Activated T-helper 2 cell treated with anti-CD3 and anti-CD28 coated beads, Interferon-gamma antibody, Interleukin-2, Interleukin-4, amounts not matched to agents 10 μg/mL and 5 μg/mL and 100 μg/mL, durations not matched to agents 14 hours and 24 hours and 36 hours (primary cell): ENCODE data around the gene PSMG3. TPM values are rescaled to one million over a fixed set of nuclear protein-coding genes. Genes with fewer than 3 reads are reported as not detected.

Experiments
- DNase-seq: peaks from one replicate; pipeline ENCODE4 v3.0.0; 2021; ENCODE audit warnings: low spot score
- H3K27ac Mint-ChIP-seq: one replicate; pipeline ENCODE4 v1.8.0; 2021; ENCODE audit warnings: mixed read lengths
- H3K27me3 Mint-ChIP-seq: one replicate; pipeline ENCODE4 v1.8.0; 2021; ENCODE audit warnings: low read depth, mixed read lengths
- H3K36me3 Mint-ChIP-seq: one replicate; pipeline ENCODE4 v1.8.0; 2021; ENCODE audit warnings: low read depth, mixed read lengths
- H3K4me1 Mint-ChIP-seq: one replicate; pipeline ENCODE4 v1.8.0; 2021; ENCODE audit warnings: low read depth, mixed read lengths
- H3K4me3 Mint-ChIP-seq: one replicate; pipeline ENCODE4 v1.8.0; 2021; ENCODE audit warnings: low read depth, mild to moderate bottlenecking, moderate library complexity, mixed read lengths
- H3K9me3 Mint-ChIP-seq: one replicate; pipeline ENCODE4 v1.8.0; 2021; ENCODE audit warnings: mixed read lengths
- intact Hi-C: fragments of 100-400 bp; cut with micrococcal nuclease; formaldehyde crosslinking; loops from one replicate; pipeline ENCODE4 v1.15.1; 2023
- total RNA-seq: library from RNA; stranded (reverse); gene quantifications from 2 replicates; pipeline ENCODE4 v1.2.3, GENCODE V29; 2022

Gene PSMG3
- total RNA-seq, 1 donor from 2014 or later: 44.5 TPM

DNA sequence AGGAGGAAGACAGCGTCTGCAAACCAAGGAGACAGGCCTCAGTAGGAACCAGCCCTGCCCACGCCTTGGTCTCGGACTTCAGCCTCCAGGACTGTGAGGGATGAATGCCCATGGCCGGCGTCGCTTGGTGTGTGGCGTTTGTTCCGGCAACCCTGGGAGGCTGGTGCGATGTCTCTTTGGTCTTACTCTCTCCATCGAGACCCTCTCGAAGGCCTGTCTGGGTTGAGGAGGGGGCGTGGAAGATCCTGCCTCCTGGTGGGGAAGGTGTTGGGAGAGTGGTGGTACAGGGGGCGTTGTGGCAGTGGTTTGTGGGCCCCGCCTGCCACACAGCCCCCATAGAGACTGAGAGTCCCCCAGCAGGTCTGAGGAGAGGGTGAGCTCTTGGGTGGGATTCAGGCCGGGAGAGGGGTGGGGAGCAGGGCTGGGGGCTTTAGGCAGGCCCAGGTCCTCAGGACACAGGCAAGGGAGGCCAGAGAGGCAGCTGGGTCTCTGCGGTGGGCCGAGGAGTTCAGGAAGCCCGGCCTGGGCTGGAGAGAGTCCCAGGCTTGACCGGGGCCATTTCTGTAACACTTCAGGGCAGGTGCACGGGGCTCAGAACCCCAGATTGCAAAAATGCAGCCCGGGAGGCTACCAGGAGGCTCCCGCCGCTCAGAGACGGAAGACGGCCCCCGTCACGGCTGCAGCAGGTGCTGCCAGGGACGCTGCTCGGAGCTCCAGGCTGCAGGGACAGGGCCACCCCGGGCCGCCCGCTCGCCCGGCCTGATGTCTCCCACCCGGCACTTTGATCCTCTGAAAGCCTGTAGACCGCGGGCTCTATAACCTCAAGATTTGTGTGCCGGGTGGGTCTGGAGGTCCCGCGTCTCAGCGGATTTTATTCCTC lies 33.8 kb upstream of the PSMG3 start:
- Mint-ChIP-seq H3K36me3 (no peaks in the 10 kb centered on the region), H3K4me3 (no peak overlapping the region), H3K9me3 (no peaks in the 10 kb centered on the region), H3K27me3 (peaks cover 11% of the 10 kb centered on the region), H3K4me1 (no peaks in the 10 kb centered on the region), H3K27ac (no peak overlapping the region)
- DNase-seq: no peak
- intact Hi-C loops: no loop called here

DNA sequence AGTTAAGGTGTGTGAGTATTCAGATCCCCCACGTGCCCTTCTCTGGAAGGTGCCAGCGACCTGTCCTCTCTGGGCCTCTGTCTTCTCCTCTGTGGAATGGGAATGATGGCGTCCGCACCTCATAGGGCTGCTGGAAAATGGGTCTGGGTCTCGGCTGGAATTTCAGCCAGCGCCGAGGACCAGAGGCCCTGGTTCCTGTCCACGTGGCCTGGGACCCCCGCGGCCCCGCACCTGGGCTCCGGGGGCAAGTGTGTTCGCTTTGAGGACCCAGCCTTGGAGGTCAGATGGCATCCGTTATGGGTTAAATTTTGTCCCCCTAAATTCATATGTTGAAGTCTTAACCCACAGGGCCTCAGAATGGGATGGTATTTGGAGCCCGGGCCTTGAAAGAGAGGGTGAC lies 32.6 kb upstream of the PSMG3 start:
- no peaks in the 10 kb centered on the region for H3K9me3 Mint-ChIP-seq
- no peak overlapping the region for H3K27ac Mint-ChIP-seq
- intact Hi-C loops: no loop called here
- H3K27me3 Mint-ChIP-seq: peaks cover 11% of the 10 kb centered on the region
- H3K4me1 Mint-ChIP-seq: no peaks in the 10 kb centered on the region
- no peak for DNase-seq
- no peak overlapping the region for H3K4me3 Mint-ChIP-seq
- no peaks in the 10 kb centered on the region for H3K36me3 Mint-ChIP-seq

DNA sequence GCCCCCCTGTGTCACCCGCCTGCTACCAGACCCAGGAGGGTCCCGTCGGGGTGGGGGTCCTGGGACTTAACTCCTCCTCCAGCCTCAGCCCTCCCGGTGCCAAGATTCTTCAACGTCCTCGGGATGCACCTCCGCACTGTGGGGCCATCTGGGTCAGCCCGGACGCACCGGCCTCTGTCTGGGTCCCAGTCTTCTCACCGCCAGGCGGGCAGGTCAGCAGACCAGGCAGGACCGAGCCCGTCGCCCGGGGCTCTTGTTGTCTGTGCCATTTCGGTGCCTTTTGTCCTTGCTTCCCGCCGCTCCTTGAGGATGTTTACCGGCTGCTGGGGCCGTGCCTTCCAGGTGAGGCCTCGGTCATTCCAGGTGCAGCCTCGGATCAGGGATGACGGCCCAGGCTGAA lies 32.1 kb upstream of the PSMG3 start:
- H3K27ac Mint-ChIP-seq: no peak overlapping the region
- peaks cover 7% of the 10 kb centered on the region for H3K27me3 Mint-ChIP-seq
- no peaks in the 10 kb centered on the region for H3K36me3 Mint-ChIP-seq
- intact Hi-C loops: no loop called here
- no peak overlapping the region for H3K4me3 Mint-ChIP-seq
- H3K9me3 Mint-ChIP-seq: no peaks in the 10 kb centered on the region
- H3K4me1 Mint-ChIP-seq: no peaks in the 10 kb centered on the region
- DNase-seq: no peak

DNA sequence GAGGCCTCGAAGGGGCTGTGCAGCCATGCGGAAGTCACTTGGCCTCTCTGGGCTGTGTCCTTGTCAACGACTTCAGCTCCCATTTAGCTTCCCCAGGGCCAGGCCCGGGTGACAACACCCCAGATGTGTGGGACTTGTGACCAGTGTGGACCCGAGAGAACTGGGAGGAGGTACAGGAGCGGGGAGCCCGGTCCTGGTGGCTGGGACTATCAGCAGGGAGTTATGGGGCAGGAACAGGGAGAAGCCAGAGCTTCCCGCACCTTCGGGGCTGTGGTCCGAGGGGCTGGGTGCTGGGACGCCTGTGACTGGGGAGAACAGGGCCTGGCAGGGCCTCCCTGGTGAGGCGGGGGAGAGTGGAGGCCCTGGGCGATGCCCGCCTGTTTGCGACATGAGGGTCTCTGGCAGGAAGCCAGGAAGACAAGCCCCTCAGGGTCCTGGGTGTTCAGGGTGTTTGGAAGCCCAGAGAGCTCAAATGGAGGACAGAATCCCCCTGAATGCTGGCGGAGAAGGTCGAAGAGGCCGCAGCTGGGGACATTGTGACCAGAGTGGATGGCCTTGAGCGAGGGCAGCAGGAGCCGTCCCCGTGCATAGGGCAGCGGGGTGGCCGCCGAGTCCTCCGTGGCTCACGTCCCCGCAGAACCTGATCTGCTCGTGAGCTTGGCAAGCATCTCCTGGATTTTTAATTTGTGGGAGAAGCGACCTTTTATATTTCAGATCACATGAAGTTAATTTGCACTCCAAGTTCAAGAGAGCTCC lies 30.0 kb upstream of the PSMG3 start:
- Mint-ChIP-seq H3K9me3 (no peaks in the 10 kb centered on the region), H3K36me3 (no peaks in the 10 kb centered on the region), H3K4me3 (no peak overlapping the region), H3K27ac (no peak overlapping the region), H3K4me1 (no peaks in the 10 kb centered on the region), H3K27me3 (peaks cover 1% of the 10 kb centered on the region)
- DNase-seq: no peak
- intact Hi-C loops: no loop called here

DNA sequence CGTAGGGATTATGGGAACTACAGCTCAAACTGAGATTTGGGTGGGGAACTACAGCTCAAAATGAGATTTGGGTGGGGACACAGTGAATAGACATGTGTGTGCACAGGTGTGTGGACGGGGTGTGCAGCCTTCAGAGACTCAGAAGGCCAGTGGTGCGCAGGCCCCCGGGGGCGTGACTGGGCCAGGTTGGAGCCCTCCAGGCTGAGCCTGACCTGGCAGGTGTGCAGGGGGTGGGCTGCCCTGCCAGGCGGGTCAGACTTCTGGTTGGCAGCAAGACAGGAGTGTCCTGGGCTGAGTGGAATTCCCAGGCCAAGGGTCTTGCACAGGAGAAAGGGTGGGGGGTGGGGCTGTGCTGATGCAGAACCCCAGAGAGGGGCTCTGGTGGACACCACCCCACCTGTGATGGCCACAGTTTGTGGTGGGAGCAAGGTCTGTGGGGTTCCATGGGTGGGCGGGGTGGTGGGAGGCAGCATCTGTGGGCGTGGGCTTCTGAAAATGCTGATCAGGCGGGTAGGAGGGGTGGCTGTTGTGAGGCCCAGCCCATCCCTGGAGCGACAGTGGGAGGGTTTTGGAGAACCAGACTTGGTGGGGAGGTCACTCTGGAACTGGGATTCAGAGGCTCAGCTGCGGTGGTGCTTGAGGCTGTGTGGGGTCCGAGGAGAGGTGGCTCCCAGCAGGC lies 29.3 kb upstream of the PSMG3 start:
- Mint-ChIP-seq H3K27me3 (peaks cover 1% of the 10 kb centered on the region), H3K4me1 (no peaks in the 10 kb centered on the region), H3K36me3 (no peaks in the 10 kb centered on the region), H3K9me3 (no peaks in the 10 kb centered on the region), H3K27ac (no peak overlapping the region), H3K4me3 (no peak overlapping the region)
- intact Hi-C loops: no loop called here
- no peak for DNase-seq

DNA sequence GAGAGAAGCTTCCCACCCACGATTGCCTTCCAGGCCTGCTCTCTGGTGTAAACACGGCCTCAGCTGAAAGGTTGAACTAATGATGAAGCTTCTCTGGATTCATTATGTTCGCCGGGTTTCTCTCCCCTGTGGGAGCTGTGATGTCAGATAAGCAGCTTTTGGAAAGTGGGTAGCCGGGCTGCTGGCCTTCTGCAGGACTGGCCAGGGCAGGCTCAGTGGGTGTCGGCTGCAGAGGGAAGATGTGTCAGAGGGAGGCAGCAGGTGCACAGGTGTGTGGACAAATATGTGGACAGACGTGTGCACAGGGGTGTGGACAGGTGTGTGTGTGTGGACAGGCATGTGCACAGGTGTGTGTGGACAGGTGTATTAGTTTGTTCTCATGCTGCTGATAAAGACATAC lies 28.5 kb upstream of the PSMG3 start:
- no peaks in the 10 kb centered on the region for H3K36me3 Mint-ChIP-seq
- no peaks in the 10 kb centered on the region for H3K4me1 Mint-ChIP-seq
- intact Hi-C loops: no loop called here
- DNase-seq: no peak
- peaks cover 4% of the 10 kb centered on the region for H3K27me3 Mint-ChIP-seq
- H3K27ac Mint-ChIP-seq: no peak overlapping the region
- H3K9me3 Mint-ChIP-seq: no peaks in the 10 kb centered on the region
- no peak overlapping the region for H3K4me3 Mint-ChIP-seq

DNA sequence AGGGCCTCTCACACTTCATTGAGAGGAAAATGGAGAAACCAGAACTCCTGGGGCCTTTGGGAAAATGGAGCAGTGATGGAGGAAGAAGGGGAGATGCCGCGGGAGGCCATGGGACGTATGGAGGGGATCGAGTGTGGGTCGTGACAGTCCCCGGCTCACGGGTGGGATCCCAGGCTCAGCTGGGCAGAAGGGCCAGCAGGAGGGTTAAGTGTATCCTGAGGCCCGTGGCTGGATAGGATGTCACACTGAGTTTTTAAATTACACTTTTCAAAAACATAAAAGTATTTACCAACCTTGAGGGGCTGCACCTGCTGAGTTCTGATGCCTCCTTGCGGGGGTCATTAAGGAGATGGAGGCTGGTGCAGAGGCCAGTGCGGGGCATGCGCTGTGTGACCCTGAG lies 28.0 kb upstream of the PSMG3 start:
- H3K9me3 Mint-ChIP-seq: no peaks in the 10 kb centered on the region

DNA sequence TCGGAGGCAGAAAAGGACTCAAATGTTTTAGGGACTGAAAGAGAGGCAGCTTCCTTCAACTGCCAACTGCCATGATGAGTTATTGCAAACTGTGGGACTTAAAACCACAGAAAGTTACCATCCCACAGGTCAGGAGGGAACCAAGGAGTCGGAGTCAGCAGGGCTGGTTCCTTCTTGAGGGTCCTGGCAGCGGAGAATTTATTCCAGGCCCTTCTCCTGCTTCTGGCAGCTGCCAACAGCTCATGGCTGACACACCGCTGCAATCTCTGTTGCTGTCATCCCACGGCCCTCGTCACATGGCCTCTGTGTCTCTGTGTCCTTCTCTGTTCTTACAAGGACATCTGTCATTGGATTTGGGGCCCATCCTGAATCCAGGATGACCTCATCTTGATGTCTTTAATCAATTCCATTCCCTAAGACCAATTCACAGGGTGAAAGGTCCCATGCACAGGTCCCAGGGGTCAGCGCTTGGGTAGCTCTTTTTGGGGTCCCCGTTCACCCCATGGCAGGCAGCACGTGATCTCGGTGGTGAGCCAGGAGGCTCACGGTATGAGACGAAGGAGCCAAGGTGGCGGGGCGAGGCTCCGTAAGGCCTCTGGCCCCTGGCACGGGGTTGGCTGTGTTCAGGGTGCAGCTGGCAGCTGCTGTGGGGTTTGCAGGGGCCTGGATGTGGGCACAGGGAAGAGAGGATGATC lies 27.4 kb upstream of the PSMG3 start:
- no peaks in the 10 kb centered on the region for H3K36me3 Mint-ChIP-seq
- peaks cover 11% of the 10 kb centered on the region for H3K27me3 Mint-ChIP-seq
- H3K4me1 Mint-ChIP-seq: peaks cover 4% of the 10 kb centered on the region
- DNase-seq: no peak
- H3K4me3 Mint-ChIP-seq: no peak overlapping the region
- intact Hi-C loops: no loop called here
- H3K27ac Mint-ChIP-seq: no peak overlapping the region
- no peaks in the 10 kb centered on the region for H3K9me3 Mint-ChIP-seq

More for the DNA sequence above, 28.0 kb upstream of the PSMG3 start:
- no peak for DNase-seq
- Mint-ChIP-seq H3K27me3 (peaks cover 5% of the 10 kb centered on the region), H3K36me3 (no peaks in the 10 kb centered on the region), H3K4me3 (no peak overlapping the region), H3K4me1 (peaks cover 1% of the 10 kb centered on the region), H3K27ac (no peak overlapping the region)
- intact Hi-C loops: no loop called here

DNA sequence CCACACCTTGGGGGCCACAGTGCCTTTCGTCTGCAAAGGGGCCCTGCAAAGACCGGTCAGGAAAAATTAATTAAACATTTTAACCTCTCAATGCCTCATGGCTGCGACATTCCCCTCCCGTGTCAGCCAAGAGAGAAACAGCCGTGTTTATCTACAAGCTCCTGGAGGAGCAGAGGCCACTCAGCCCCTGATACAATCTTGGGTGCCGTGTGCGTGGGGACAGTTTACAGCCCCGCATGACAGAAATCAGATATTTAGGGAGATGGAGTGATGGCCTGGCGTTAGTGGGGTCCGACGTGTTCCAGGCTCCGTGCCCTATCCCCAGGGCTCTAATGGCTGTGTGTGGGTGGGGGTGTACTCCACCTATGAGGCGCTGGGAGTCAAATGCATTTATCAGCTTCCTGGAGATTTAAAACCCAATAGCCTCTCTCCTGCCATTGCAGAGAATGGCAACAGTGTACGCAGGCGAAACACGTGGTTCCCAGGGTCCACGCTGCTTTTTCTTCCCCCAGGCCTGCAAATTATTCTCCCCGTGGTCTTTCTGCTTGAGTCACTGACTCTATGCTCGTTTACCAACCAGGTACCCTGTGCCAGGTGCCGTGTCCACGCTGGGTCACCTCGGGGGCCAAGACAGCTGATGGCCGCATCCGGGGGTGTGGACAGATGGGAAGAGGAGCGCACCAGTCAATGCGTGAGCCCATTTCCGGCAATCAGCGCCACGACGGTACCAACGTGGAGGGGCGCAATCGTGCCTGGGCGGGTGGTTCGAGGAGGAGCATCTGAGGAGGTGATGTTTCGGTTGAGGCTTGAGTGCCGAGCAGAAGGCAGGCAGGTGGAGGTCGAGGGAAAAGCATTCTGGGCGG lies 26.6 kb upstream of the PSMG3 start:
- no peak for DNase-seq
- Mint-ChIP-seq H3K27ac (no peak overlapping the region), H3K36me3 (no peaks in the 10 kb centered on the region), H3K27me3 (peaks cover 17% of the 10 kb centered on the region), H3K9me3 (no peaks in the 10 kb centered on the region), H3K4me3 (no peak overlapping the region), H3K4me1 (peaks cover 8% of the 10 kb centered on the region)
- intact Hi-C loops: no loop called here

DNA sequence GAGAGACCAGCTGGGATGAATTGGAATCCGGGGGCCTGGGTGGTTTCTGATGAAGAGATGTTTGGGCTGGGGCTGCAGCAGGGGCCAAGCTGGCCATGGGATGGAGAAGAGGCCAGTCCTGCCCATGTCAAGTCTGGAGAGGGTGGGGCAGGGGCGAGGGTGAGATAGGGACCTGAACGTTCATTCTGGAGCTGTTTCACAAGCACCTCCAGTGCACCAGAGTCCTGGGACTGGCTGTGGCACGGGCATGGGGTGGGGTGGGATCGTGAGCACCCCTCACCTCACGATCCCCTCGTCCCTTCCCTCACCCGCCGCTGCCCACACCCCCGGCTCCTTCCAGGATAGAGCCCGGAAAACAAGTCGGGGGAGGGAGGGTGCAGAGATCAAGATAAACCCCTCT lies 25.8 kb upstream of the PSMG3 start:
- no peak overlapping the region for H3K4me3 Mint-ChIP-seq
- H3K36me3 Mint-ChIP-seq: no peaks in the 10 kb centered on the region
- DNase-seq: no peak
- intact Hi-C loops: no loop called here
- H3K27ac Mint-ChIP-seq: no peak overlapping the region
- peaks cover 8% of the 10 kb centered on the region for H3K4me1 Mint-ChIP-seq
- peaks cover 24% of the 10 kb centered on the region for H3K27me3 Mint-ChIP-seq
- no peaks in the 10 kb centered on the region for H3K9me3 Mint-ChIP-seq

DNA sequence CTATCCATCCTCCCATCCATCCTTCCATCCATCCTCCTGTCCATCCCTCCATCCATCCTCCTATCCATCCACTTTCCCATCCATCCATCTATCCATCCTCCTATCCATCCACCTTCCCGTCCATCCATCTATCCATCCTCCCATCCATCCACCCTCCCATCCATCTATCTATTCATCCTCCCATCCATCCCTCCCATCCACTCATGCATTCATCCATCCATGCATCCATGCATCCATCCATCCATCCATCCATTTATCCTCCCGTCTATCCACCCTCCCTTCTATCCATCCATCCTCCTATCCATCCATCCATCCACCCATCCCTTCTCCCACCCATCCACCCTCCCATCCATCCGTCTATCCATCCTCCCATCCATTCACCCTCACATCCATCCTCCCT lies 25.2 kb upstream of the PSMG3 start:
- H3K27ac Mint-ChIP-seq: no peak overlapping the region
- no peak for DNase-seq
- peaks cover 8% of the 10 kb centered on the region for H3K4me1 Mint-ChIP-seq
- H3K36me3 Mint-ChIP-seq: no peaks in the 10 kb centered on the region
- peaks cover 28% of the 10 kb centered on the region for H3K27me3 Mint-ChIP-seq
- intact Hi-C loops: no loop called here
- H3K9me3 Mint-ChIP-seq: no peaks in the 10 kb centered on the region
- no peak overlapping the region for H3K4me3 Mint-ChIP-seq

DNA sequence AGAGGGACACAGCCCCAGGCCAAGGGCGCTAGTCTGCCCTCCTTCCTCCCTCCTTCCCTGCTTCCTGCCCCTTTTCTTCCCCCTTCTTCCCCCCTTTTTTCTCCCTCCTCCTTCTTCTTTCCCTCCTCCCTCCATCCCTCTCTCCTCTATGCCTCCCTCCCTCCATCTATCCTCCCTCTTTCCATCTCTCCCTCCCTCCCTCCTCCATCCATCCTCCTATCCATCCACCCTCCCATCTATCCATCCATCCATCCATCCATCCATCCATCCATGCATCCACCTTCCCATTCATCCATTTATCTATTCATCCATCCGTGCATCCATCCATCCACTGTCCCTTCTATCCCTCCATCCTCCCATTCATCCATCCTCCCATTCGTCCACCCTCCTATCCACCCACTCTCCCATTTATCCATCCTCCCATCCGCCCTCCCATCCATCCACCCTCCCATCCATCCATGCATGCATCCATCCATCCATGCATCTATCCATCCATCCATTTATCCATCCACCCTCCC lies 24.1 kb upstream of the PSMG3 start:
- Mint-ChIP-seq H3K27me3 (peaks cover 28% of the 10 kb centered on the region), H3K36me3 (no peaks in the 10 kb centered on the region), H3K27ac (no peak overlapping the region), H3K4me3 (no peak overlapping the region), H3K4me1 (peaks cover 8% of the 10 kb centered on the region), H3K9me3 (peaks cover 4% of the 10 kb centered on the region)
- no peak for DNase-seq
- intact Hi-C loops: no loop called here
